HEK293 (cell line): ENCODE measurements around the gene CPT1C.

Experiments used
- CTCF ChIA-PET: fragments of 350-600 bp; formaldehyde crosslinking; extraction: SDS; loops from one replicate; lab custom pipeline; 2021; ENCODE audit warnings: antibody characterized with exemption; lab: Yijun Ruan, JAX
- POLR2A ChIA-PET: fragments of 300-600 bp; formaldehyde crosslinking; extraction: SDS; loops from one replicate; lab custom pipeline; 2020; ENCODE audit warnings: antibody characterized with exemption, inconsistent platforms; lab: Yijun Ruan, JAX
- H3K27ac ChIP-seq: fragments of 200-500 bp; sonication (Bioruptor generic); 2 replicates; pipeline ENCODE4 v1.5.1; 2014; ENCODE audit warnings: low read depth, low read length, control low read depth, inconsistent platforms; ENCODE audit errors: extremely low read depth
- H3K36me3 ChIP-seq, 2 experiments: fragments of 200-500 bp in 1 of 2; sonication (Bioruptor generic) in 1 of 2; 1 replicate in 1 of 2; 2 replicates in 1 of 2; pipeline ENCODE4 v1.5.1; 2014 to 2017; ENCODE audit warnings: inconsistent platforms in 2 of 2, low read length in 2 of 2; ENCODE audit not compliant: control insufficient read depth in 2 of 2, insufficient read depth in 1 of 2
- H3K4me1 ChIP-seq: fragments of 200-500 bp; sonication (Bioruptor generic); 2 replicates; pipeline ENCODE4 v1.5.1; 2014; ENCODE audit warnings: mild to moderate bottlenecking, low read length, inconsistent platforms; ENCODE audit not compliant: control insufficient read depth, insufficient read depth
- H3K4me3 ChIP-seq: 2 replicates; pipeline ENCODE4 v1.5.1; 2011; ENCODE audit warnings: low read depth, mild to moderate bottlenecking, control low read depth, low read length, moderate library complexity
- H3K9me3 ChIP-seq: fragments of 200-500 bp; sonication (Bioruptor generic); 2 replicates; pipeline ENCODE4 v1.5.1; 2014; ENCODE audit warnings: low read depth, low read length, inconsistent platforms; ENCODE audit not compliant: control insufficient read depth, insufficient read depth
- GLIS1 ChIP-seq: fragments of 450-650 bp; formaldehyde crosslinking; IDR thresholded peaks from 2 replicates; pipeline ENCODE4 v1.5.1; 2016; ENCODE audit warnings: missing biosample characterization, missing genetic modification characterization
- HIC1 ChIP-seq: fragments of 450-650 bp; formaldehyde crosslinking; IDR thresholded peaks from 2 replicates; pipeline ENCODE4 v1.5.1; 2016; ENCODE audit warnings: missing biosample characterization, missing genetic modification characterization
- KLF1 ChIP-seq: fragments of 450-650 bp; formaldehyde crosslinking; IDR thresholded peaks from 2 replicates; pipeline ENCODE4 v1.5.1; 2016; ENCODE audit warnings: missing biosample characterization, missing genetic modification characterization
- KLF10 ChIP-seq: fragments of 450-650 bp; IDR thresholded peaks from 2 replicates; pipeline ENCODE4 v1.5.1; 2018; ENCODE audit warnings: missing biosample characterization, mild to moderate bottlenecking, missing genetic modification characterization
- KLF17 ChIP-seq: fragments of 450-650 bp; formaldehyde crosslinking; IDR thresholded peaks from 2 replicates; pipeline ENCODE4 v1.5.1; 2016; ENCODE audit warnings: missing biosample characterization, missing genetic modification characterization
- PRDM10 ChIP-seq: fragments of 450-650 bp; formaldehyde crosslinking; IDR thresholded peaks from 2 replicates; pipeline ENCODE4 v1.5.1; 2016; ENCODE audit warnings: missing biosample characterization, missing genetic modification characterization
- PRDM2 ChIP-seq: fragments of 450-650 bp; formaldehyde crosslinking; IDR thresholded peaks from 2 replicates; pipeline ENCODE4 v1.5.1; 2016; ENCODE audit warnings: missing biosample characterization, missing genetic modification characterization, borderline replicate concordance
- YY2 ChIP-seq: fragments of 450-650 bp; formaldehyde crosslinking; IDR thresholded peaks from 2 replicates; pipeline ENCODE4 v1.5.1; 2016; ENCODE audit warnings: missing biosample characterization, missing genetic modification characterization
- ZNF398 ChIP-seq: fragments of 450-650 bp; formaldehyde crosslinking; IDR thresholded peaks from 2 replicates; pipeline ENCODE4 v1.5.1; 2017; ENCODE audit warnings: missing biosample characterization, missing genetic modification characterization

CPT1C gene

GRCh38 chr19:49678985-49679770 lies 11.7 kb upstream of the CPT1C start:
- H3K4me1 ChIP-seq: peaks cover 17% of the 10 kb centered on the region
- no peak overlapping the region for H3K27ac ChIP-seq
- POLR2A ChIA-PET: interaction anchor here (0.6 to 1.5 kb wide), 3 partner anchors 39 to 85 kb away, joined by 3 to 4 read pairs (median 3); partner anchors contain the start of gene RRAS
- TF ChIP-seq ZNF398 (tag by site-specific recombination) (peak; percentile 7; the same call in 1 of the 2 replicates), PRDM10 (peak; percentile 99), HIC1 (peak; percentile 84), GLIS1 (tag by site-specific recombination) (peak; percentile 53), PRDM2 (no peak), KLF10 (tag by site-specific recombination) (peak; percentile 52; the same call in 1 of the 2 replicates), KLF1 (tag by site-specific recombination) (peak; percentile 47), YY2 (no peak), KLF17 (tag by site-specific recombination) (0 out of 2 replicates have a peak, but pooled peaks have one; percentile 26)
- peaks cover 32 to 34% of the 10 kb centered on the region in 2 experiments for H3K36me3 ChIP-seq
- H3K4me3 ChIP-seq: no peak overlapping the region
- H3K9me3 ChIP-seq: no peaks in the 10 kb centered on the region
- CTCF ChIA-PET: interaction anchor here (0.6 to 2.1 kb wide), 14 partner anchors 9 to 436 kb away, joined by 3 to 17 read pairs (median 3); no protein-coding TSS in a partner anchor
